ENCODE measurements around the gene DACT3.

The DACT3 gene

GRCh38 chr19:46665072-46665471 is 4.1 kb upstream of the DACT3 start:
- no peak for DNase-seq

- DNase-seq = peak; percentile 58
Measured at GRCh38 chr19:46661735-46662592, 982 bp upstream of the DACT3 start.

GRCh38 chr19:46660551-46661019 is 397 bp downstream of the DACT3 start:
- no peak for DNase-seq

GRCh38 chr19:46660008-46660517 is 919 bp downstream of the DACT3 start:
- DNase-seq = no peak

- no peak for DNase-seq
Measured at GRCh38 chr19:46659151-46660007, 1.6 kb downstream of the DACT3 start.

GRCh38 chr19:46656541-46656940 is 4.4 kb downstream of the DACT3 start:
- DNase-seq = no peak

- DNase-seq = no peak
Measured at GRCh38 chr19:46654621-46655152, 6.3 kb downstream of the DACT3 start.

- no peak for DNase-seq
Measured at GRCh38 chr19:46650445-46650844, 10.5 kb downstream of the DACT3 start.

- no peak for DNase-seq
Measured at GRCh38 chr19:46648961-46649960, 11.7 kb downstream of the DACT3 start.

GRCh38 chr19:46648060-46648960 is 12.7 kb downstream of the DACT3 start:
- DNase-seq = no peak

- DNase-seq = no peak
Measured at GRCh38 chr19:46646402-46646801, 14.6 kb downstream of the DACT3 start.

- no peak for DNase-seq
Measured at GRCh38 chr19:46644720-46645119, 16.3 kb downstream of the DACT3 start.

- DNase-seq = no peak
Measured at GRCh38 chr19:46640656-46641055, 20.3 kb downstream of the DACT3 start.

- DNase-seq = no peak
Measured at GRCh38 chr19:46639358-46640182, 21.4 kb downstream of the DACT3 start.

GRCh38 chr19:46637224-46637623 is 23.8 kb downstream of the DACT3 start:
- DNase-seq = no peak

- no peak for DNase-seq
Measured at GRCh38 chr19:46635920-46636761, 24.8 kb downstream of the DACT3 start, which contains the start of gene GNG8. GNG8 (minus strand) TSS chr19:46636202; CDS start chr19:46634682, 1,520 bp downstream.

GRCh38 chr19:46634656-46635218 is 26.2 kb downstream of the DACT3 start:
- no peak for DNase-seq

- DNase-seq = no peak
Measured at GRCh38 chr19:46634045-46634655, 26.8 kb downstream of the DACT3 start.

All from SHP77 treated with DMSO at 0.1 percent for 48 hours (cell line).